CD14-positive monocyte (primary cell): Measurements from ENCODE around the gene HORMAD2. TPM values are rescaled to one million over a fixed set of nuclear protein-coding genes. Genes with fewer than 3 reads are reported as not detected.
"Not testable (repeated sequence)": the region's sequence is repeated elsewhere in the genome, so short reads cannot be mapped to it uniquely, and the experiment has no call there.

Source experiments
- DNase-seq, 3 donors: peaks; one replicate each; pipeline ENCODE4 v3.0.0-alpha.2; 2011 to 2022
- H2AFZ ChIP-seq: 2 replicates; pipeline ENCODE4 v1.6.0; 2012; ENCODE audit warnings: mild to moderate bottlenecking, low read depth, low read length, inconsistent platforms; ENCODE audit not compliant: insufficient read depth, poor library complexity, severe bottlenecking
- H3K27ac ChIP-seq, 2 donors: 1 replicate in 1 of 2; 2 replicates in 1 of 2; pipeline ENCODE4 v1.5.1; 2012 to 2013; ENCODE audit warnings: low read length in 2 of 2, control low read depth in 1 of 2, inconsistent platforms in 1 of 2, low read depth in 1 of 2, mild to moderate bottlenecking in 1 of 2
- H3K27me3 ChIP-seq, 2 donors: one replicate each; pipeline versions ENCODE4 v1.6.0 to v1.6.1; 2011 to 2013; ENCODE audit warnings: low read length in 2 of 2; ENCODE audit not compliant: control insufficient read depth in 2 of 2, insufficient read depth in 2 of 2
- H3K36me3 ChIP-seq, 2 donors: replicated peaks in 1 of 2; 1 replicate in 1 of 2; 2 replicates in 1 of 2; pipeline versions ENCODE4 v1.5.1 to v1.6.1; 2012 to 2013; ENCODE audit warnings: low read length in 2 of 2, control low read depth in 1 of 2, inconsistent platforms in 1 of 2, mild to moderate bottlenecking in 1 of 2; ENCODE audit not compliant: insufficient read depth in 2 of 2, control insufficient read depth in 1 of 2
- H3K4me1 ChIP-seq, 2 donors: 1 replicate in 1 of 2; 2 replicates in 1 of 2; pipeline versions ENCODE4 v1.5.1 to v1.6.1; 2012 to 2013; ENCODE audit warnings: low read length in 2 of 2, control low read depth in 1 of 2, inconsistent platforms in 1 of 2, mild to moderate bottlenecking in 1 of 2, moderate library complexity in 1 of 2; ENCODE audit not compliant: insufficient read depth in 2 of 2, control insufficient read depth in 1 of 2
- H3K4me2 ChIP-seq: replicated peaks from 2 replicates; pipeline ENCODE3; 2012; ENCODE audit warnings: low read length, moderate library complexity, mild to moderate bottlenecking; ENCODE audit not compliant: poor library complexity, severe bottlenecking; ENCODE audit errors: extremely low read depth
- H3K4me3 ChIP-seq, 3 experiments: fragments of 200-600 bp in 1 of 3; sonication (generic) in 1 of 3; replicated peaks in 1 of 3; 1 replicate in 2 of 3; 2 replicates in 1 of 3; pipeline ENCODE4 v1.5.1; 2011 to 2013; ENCODE audit warnings: low read length in 3 of 3, mild to moderate bottlenecking in 3 of 3, control low read depth in 2 of 3, low read depth in 2 of 3, inconsistent platforms in 1 of 3, moderate library complexity in 1 of 3
- H3K79me2 ChIP-seq: 2 replicates; pipeline ENCODE4 v1.6.0; 2012; ENCODE audit warnings: mild to moderate bottlenecking, control low read depth, inconsistent platforms, low read length, moderate library complexity; ENCODE audit not compliant: insufficient read depth
- H3K9ac ChIP-seq: 2 replicates; pipeline ENCODE4 v1.6.0; 2017; ENCODE audit warnings: low read length, mild to moderate bottlenecking; ENCODE audit not compliant: insufficient read depth, poor library complexity, severe bottlenecking
- H3K9me3 ChIP-seq, 2 donors: replicated peaks in 1 of 2; 1 replicate in 1 of 2; 2 replicates in 1 of 2; pipeline versions ENCODE4 v1.5.1 to v1.6.1; 2012 to 2013; ENCODE audit warnings: low read length in 2 of 2, control low read depth in 1 of 2; ENCODE audit not compliant: control insufficient read depth in 1 of 2, insufficient read depth in 1 of 2
- H4K20me1 ChIP-seq: 2 replicates; pipeline ENCODE4 v1.6.0; 2012; ENCODE audit warnings: mild to moderate bottlenecking, low read length, control low read depth, moderate library complexity; ENCODE audit not compliant: insufficient read depth
- H3K27ac Mint-ChIP-seq, 7 donors: one replicate each; pipeline ENCODE4 v1.8.0; 2020; ENCODE audit warnings: mild to moderate bottlenecking in 7 of 7, mixed read lengths in 7 of 7, moderate library complexity in 6 of 7, inconsistent platforms in 2 of 7
- H3K27me3 Mint-ChIP-seq, 3 donors: one replicate each; pipeline ENCODE4 v1.8.0; 2021 to 2022; ENCODE audit warnings: low read depth in 3 of 3, mild to moderate bottlenecking in 3 of 3, mixed read lengths in 3 of 3, moderate library complexity in 3 of 3, inconsistent platforms in 1 of 3
- H3K36me3 Mint-ChIP-seq, 2 donors: one replicate each; pipeline ENCODE4 v1.8.0; 2020; ENCODE audit warnings: mixed read lengths in 2 of 2, inconsistent platforms in 1 of 2, mild to moderate bottlenecking in 1 of 2
- H3K4me1 Mint-ChIP-seq: one replicate; pipeline ENCODE4 v1.8.0; 2020; ENCODE audit warnings: mild to moderate bottlenecking, mixed read lengths
- H3K4me3 Mint-ChIP-seq, 2 donors: one replicate each; pipeline ENCODE4 v1.8.0; 2020; ENCODE audit warnings: mild to moderate bottlenecking in 2 of 2, mixed read lengths in 2 of 2, moderate library complexity in 1 of 2
- H3K9me3 Mint-ChIP-seq, 7 donors: one replicate each; pipeline ENCODE4 v1.8.0; 2020 to 2022; ENCODE audit warnings: mixed read lengths in 7 of 7, mild to moderate bottlenecking in 6 of 7, moderate library complexity in 6 of 7, inconsistent platforms in 2 of 7
- WGBS: methylation state at CpG from one replicate; pipeline ENCODE4 v1.1.5; 2013; ENCODE audit warnings: missing lambda C conversion rate; ENCODE audit not compliant: insufficient coverage; 5-methylcytosine and 5-hydroxymethylcytosine counted together
- intact Hi-C, 2 donors: fragments of 100-400 bp; cut with micrococcal nuclease; formaldehyde crosslinking; loops; one replicate each; pipeline versions ENCODE4 v1.15.0 to v1.15.1; 2023
- polyA plus RNA-seq, 3 donors: library from polyadenylated mRNA; depleted of rRNA in 1 of 3; unstranded in 2 of 3; stranded (reverse) in 1 of 3; fragments of 300-500 nt in 2 of 3; fragments of >200 nt in 1 of 3; fragmentation: Illumina TruSeq in 2 of 3; gene quantifications; 1 replicate in 2 of 3; 2 replicates in 1 of 3; pipeline ENCODE4 v1.2.3, GENCODE V29; 2012 to 2021
- TF ChIP-seq, protein P1 (sequence below): fragments of 200-600 bp; IDR thresholded peaks from one replicate; pipeline ENCODE4 v1.8.0; 2022; ENCODE audit warnings: antibody characterized with exemption, mild to moderate bottlenecking

The HORMAD2 gene
- polyA plus RNA-seq, 3 donors, result not detected

DNA sequence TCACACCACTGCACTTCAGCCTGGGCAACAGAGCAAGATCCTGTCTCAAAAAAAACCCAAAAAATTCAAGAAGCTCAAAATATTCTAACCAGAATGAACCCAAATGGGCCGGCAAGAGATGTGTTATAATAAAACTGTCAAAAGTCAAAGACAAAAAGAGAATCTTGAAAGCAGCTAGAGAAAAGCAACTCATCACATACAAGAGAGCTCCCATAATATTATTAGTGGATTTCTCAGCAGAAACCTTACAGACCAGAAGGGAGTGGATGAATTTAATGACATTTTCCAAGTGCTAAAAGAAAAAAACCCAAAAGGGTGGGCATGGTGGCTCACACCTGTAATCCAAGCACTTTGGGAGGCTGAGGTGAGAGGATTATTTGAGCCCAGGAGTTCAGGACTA lies 22.9 kb upstream of the HORMAD2 start:
- no peaks in the 10 kb centered on the region for H3K79me2 ChIP-seq
- no peaks in the 10 kb centered on the region for H3K36me3 Mint-ChIP-seq
- no peaks in the 10 kb centered on the region for H3K36me3 ChIP-seq
- peaks cover 2 to 24% (median 11%) of the 10 kb centered on the region in 7 donors for H3K9me3 Mint-ChIP-seq
- no peak overlapping the region for H3K4me3 Mint-ChIP-seq
- H3K27ac ChIP-seq, result no peak overlapping the region
- H3K4me1 ChIP-seq, result no peaks in the 10 kb centered on the region
- TF ChIP-seq, protein P1, sequence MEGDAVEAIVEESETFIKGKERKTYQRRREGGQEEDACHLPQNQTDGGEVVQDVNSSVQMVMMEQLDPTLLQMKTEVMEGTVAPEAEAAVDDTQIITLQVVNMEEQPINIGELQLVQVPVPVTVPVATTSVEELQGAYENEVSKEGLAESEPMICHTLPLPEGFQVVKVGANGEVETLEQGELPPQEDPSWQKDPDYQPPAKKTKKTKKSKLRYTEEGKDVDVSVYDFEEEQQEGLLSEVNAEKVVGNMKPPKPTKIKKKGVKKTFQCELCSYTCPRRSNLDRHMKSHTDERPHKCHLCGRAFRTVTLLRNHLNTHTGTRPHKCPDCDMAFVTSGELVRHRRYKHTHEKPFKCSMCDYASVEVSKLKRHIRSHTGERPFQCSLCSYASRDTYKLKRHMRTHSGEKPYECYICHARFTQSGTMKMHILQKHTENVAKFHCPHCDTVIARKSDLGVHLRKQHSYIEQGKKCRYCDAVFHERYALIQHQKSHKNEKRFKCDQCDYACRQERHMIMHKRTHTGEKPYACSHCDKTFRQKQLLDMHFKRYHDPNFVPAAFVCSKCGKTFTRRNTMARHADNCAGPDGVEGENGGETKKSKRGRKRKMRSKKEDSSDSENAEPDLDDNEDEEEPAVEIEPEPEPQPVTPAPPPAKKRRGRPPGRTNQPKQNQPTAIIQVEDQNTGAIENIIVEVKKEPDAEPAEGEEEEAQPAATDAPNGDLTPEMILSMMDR, result no peak
- H3K27me3 ChIP-seq, result no peaks in the 10 kb centered on the region
- DNase-seq, result no peak
- H3K4me1 Mint-ChIP-seq, result peaks cover 4% of the 10 kb centered on the region
- H4K20me1 ChIP-seq, result no peaks in the 10 kb centered on the region
- H3K27me3 Mint-ChIP-seq, result peaks cover 0 to 4% (median 1%) of the 10 kb centered on the region in 3 donors
- H2AFZ ChIP-seq, result no peak overlapping the region
- H3K4me2 ChIP-seq, result no peak overlapping the region
- H3K27ac Mint-ChIP-seq, result no peak overlapping the region
- no CpG with 5 or more reads among the region's 1 CpG for WGBS
- intact Hi-C loops, result no loop called here
- H3K9ac ChIP-seq, result no peak overlapping the region
- peaks cover 0 to 8% of the 10 kb centered on the region in 2 donors for H3K9me3 ChIP-seq
- H3K4me3 ChIP-seq, result no peak overlapping the region

DNA sequence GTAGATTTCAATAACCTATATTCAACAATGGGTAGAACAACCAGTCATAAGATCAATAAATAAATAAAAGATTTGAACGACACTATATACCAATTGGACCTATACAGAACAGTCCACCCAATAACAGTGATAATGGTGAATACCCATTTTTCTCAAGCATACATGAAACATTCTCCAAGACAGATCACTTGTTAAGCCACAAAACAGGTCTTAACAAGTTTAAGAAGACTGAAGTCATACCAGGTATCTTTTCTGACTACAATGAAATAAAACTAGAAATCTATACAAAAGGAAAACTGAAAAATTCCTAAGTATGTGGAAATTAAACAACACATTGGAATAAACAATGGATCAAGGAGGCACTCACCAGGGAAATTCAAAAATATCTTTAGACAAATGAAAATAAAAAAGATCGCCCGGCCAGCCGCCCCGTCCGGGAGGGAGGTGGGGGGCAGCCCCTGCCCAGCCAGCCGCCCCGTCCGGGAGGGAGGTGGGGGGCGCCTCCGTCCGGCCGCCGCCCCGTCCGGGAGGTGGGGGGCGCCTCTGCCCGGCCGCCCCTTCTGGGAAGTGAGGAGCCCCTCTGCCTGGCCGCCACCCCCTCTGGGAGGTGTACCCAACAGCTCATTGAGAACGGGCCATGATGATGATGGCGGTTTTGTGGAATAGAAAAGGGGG lies 20.8 kb upstream of the HORMAD2 start:
- H3K9me3 ChIP-seq, H3K27ac ChIP-seq, H3K79me2 ChIP-seq, H3K4me3 Mint-ChIP-seq, DNase-seq, H3K9ac ChIP-seq, H3K4me1 Mint-ChIP-seq, H3K27me3 Mint-ChIP-seq, H3K36me3 Mint-ChIP-seq, H3K27me3 ChIP-seq, H3K4me2 ChIP-seq, H4K20me1 ChIP-seq, H3K36me3 ChIP-seq, intact Hi-C loops, H3K27ac Mint-ChIP-seq, H2AFZ ChIP-seq, H3K4me1 ChIP-seq, H3K4me3 ChIP-seq: not testable (repeated sequence)
- WGBS, result no CpG with 5 or more reads among the region's 22 CpGs
- H3K9me3 Mint-ChIP-seq, result peaks cover 9 to 36% (median 23%) of the 10 kb centered on the region in 7 donors

DNA sequence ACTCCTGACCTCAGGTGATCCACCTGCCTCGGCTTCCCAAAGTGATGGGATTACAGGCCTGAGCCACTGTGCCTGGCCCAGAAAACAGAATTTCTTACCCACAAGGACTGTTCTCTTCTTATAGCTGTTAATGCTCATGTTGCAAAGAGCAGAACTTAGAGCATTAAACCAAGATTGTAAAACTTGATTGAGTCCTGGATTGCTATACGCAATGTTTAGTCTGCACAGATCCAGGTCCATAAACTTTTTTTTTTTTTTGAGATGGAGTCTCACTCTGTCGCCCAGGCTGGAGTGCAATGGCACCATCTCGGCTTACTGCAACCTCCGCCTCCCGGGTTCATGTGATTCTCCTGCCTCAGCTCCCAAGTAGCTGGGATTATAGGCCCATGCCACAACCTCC lies 19.2 kb upstream of the HORMAD2 start:
- intact Hi-C loops, H3K27ac ChIP-seq, H2AFZ ChIP-seq, H3K4me3 Mint-ChIP-seq, H3K9ac ChIP-seq, H3K27ac Mint-ChIP-seq, H3K4me1 Mint-ChIP-seq, H3K4me3 ChIP-seq, H3K4me2 ChIP-seq, H4K20me1 ChIP-seq, H3K4me1 ChIP-seq, H3K36me3 ChIP-seq, H3K27me3 Mint-ChIP-seq, H3K36me3 Mint-ChIP-seq, DNase-seq, H3K27me3 ChIP-seq, H3K79me2 ChIP-seq: not testable (repeated sequence)
- 100% methylated on average over 6 of the region's 6 CpGs for WGBS
- H3K9me3 Mint-ChIP-seq, result peaks cover 12 to 48% (median 31%) of the 10 kb centered on the region in 7 donors
- peaks cover 6 to 14% of the 10 kb centered on the region in 2 donors for H3K9me3 ChIP-seq
